Endodermal cell (in vitro differentiated cells): Measurements from ENCODE around the gene PLCXD3. TPM values are rescaled to one million over a fixed set of nuclear protein-coding genes. Genes with fewer than 3 reads are reported as not detected.

Source experiments
- DNase-seq: peaks from one replicate; pipeline ENCODE4 v3.0.0-alpha.2; 2017
- H3K27ac ChIP-seq: 2 replicates; pipeline ENCODE4 v1.5.1; 2013; ENCODE audit warnings: mild to moderate bottlenecking, low read depth, low read length, moderate library complexity
- H3K27me3 ChIP-seq: 2 replicates; pipeline ENCODE4 v1.6.1; 2013; ENCODE audit warnings: mild to moderate bottlenecking, low read length, moderate library complexity; ENCODE audit not compliant: insufficient read depth, control insufficient read depth, poor library complexity, severe bottlenecking
- H3K36me3 ChIP-seq: 2 replicates; pipeline ENCODE4 v1.7.0; 2013; ENCODE audit warnings: mild to moderate bottlenecking, low read length, moderate library complexity; ENCODE audit not compliant: control insufficient read depth, insufficient read depth
- H3K4me1 ChIP-seq: one replicate; pipeline ENCODE4 v1.7.0; 2013; ENCODE audit warnings: low read length; ENCODE audit not compliant: control insufficient read depth, insufficient read depth
- H3K4me3 ChIP-seq: 2 replicates; pipeline ENCODE4 v1.5.1; 2013; ENCODE audit warnings: mild to moderate bottlenecking, low read length, moderate library complexity
- H3K9ac ChIP-seq: 2 replicates; pipeline ENCODE4 v1.6.1; 2013; ENCODE audit warnings: mild to moderate bottlenecking, low read length, moderate library complexity; ENCODE audit not compliant: poor library complexity, severe bottlenecking; ENCODE audit errors: extremely low read depth
- H3K9me3 ChIP-seq: 2 replicates; pipeline ENCODE4 v1.6.1; 2013; ENCODE audit warnings: mild to moderate bottlenecking, low read length, moderate library complexity; ENCODE audit not compliant: control insufficient read depth
- H3K27ac Mint-ChIP-seq: 2 replicates; pipeline ENCODE4 v1.8.0; 2020; ENCODE audit warnings: mixed read lengths
- H3K27me3 Mint-ChIP-seq: 2 replicates; pipeline ENCODE4 v1.8.0; 2021; ENCODE audit warnings: mild to moderate bottlenecking, mixed read lengths; ENCODE audit not compliant: insufficient read depth
- H3K36me3 Mint-ChIP-seq: 2 replicates; pipeline ENCODE4 v1.8.0; 2020; ENCODE audit warnings: low read depth, mixed read lengths
- H3K4me1 Mint-ChIP-seq: 2 replicates; pipeline ENCODE4 v1.8.0; 2020; ENCODE audit warnings: mixed read lengths
- H3K4me3 Mint-ChIP-seq: 2 replicates; pipeline ENCODE4 v1.8.0; 2020; ENCODE audit warnings: mild to moderate bottlenecking, moderate library complexity, mixed read lengths
- H3K9me3 Mint-ChIP-seq: 2 replicates; pipeline ENCODE4 v1.8.0; 2020; ENCODE audit warnings: mild to moderate bottlenecking, mixed read lengths
- WGBS, 2 experiments: methylation state at CpG; one replicate each; pipeline versions ENCODE4 v1.1.5 to v1.1.7; 2013; ENCODE audit warnings: missing lambda C conversion rate in 2 of 2, mixed read lengths in 1 of 2; ENCODE audit not compliant: insufficient coverage in 1 of 2, insufficient read length in 1 of 2; 5-methylcytosine and 5-hydroxymethylcytosine counted together
- total RNA-seq, 2 donors: library from RNA; stranded (reverse); fragmentation: NEBNext Ultra II Directional in 1 of 2; extraction: Animal tissue kit (Norgen Biotek cat#: 25700) in 1 of 2; gene quantifications; 2 replicates in 1 of 2; 3 replicates in 1 of 2; pipeline ENCODE4 v1.2.1, GENCODE V29; 2021
- TF ChIP-seq, protein P1 (sequence below): fragments of 200-600 bp; sonication (generic); conservative IDR thresholded peaks from 2 replicates; pipeline ENCODE4 v1.5.0; 2021; ENCODE audit warnings: antibody characterized with exemption, mild to moderate bottlenecking

Gene PLCXD3
- total RNA-seq, 2 donors from 2014 or later, result 41.8 to 43.3 TPM

DNA sequence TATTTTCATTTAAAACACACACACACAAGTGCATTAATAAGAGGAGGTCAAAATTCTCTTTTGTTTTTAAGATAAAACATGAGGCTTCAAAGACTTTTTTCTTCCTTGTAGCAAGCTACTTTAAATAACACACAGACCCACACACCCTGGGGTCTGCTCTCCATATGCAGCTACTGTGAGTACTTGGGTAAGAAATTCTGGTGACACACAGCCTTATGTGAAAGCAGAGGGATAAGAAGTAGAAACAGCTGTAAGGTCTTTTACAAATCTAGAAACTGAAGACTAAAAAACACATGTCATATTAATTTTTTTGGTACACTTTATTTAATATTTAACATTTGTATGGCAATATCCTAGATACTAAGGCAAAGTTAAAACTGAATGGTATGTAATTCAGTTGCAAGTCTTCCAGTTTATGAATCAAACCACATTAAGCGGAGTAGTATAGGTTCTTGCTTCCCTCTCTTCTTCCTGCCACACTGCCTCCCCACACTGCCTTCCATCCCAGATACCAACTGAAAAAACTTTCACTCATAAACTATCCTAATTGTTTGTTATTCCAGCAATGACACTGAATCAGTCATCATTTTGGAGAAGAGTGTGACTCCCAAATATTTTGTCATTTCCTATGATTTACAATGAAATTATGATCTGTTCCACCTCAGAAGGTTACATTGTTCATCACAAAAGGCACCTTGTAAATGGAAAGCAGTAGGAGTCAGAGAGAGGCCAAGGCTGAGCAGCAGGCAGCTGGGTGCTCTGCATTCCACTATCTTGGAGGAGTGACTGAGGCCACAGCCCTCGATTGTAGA lies 92.0 kb downstream of the PLCXD3 start:
- H3K27me3 Mint-ChIP-seq, result no peaks in the 10 kb centered on the region
- no peaks in the 10 kb centered on the region for H3K36me3 ChIP-seq
- no peaks in the 10 kb centered on the region for H3K9me3 ChIP-seq
- no peak overlapping the region for H3K4me3 Mint-ChIP-seq
- 80 to 83% methylated on average over 1 to 2 of the region's 2 CpGs for WGBS, 2 experiments
- no peaks in the 10 kb centered on the region for H3K9me3 Mint-ChIP-seq
- TF ChIP-seq, protein P1, sequence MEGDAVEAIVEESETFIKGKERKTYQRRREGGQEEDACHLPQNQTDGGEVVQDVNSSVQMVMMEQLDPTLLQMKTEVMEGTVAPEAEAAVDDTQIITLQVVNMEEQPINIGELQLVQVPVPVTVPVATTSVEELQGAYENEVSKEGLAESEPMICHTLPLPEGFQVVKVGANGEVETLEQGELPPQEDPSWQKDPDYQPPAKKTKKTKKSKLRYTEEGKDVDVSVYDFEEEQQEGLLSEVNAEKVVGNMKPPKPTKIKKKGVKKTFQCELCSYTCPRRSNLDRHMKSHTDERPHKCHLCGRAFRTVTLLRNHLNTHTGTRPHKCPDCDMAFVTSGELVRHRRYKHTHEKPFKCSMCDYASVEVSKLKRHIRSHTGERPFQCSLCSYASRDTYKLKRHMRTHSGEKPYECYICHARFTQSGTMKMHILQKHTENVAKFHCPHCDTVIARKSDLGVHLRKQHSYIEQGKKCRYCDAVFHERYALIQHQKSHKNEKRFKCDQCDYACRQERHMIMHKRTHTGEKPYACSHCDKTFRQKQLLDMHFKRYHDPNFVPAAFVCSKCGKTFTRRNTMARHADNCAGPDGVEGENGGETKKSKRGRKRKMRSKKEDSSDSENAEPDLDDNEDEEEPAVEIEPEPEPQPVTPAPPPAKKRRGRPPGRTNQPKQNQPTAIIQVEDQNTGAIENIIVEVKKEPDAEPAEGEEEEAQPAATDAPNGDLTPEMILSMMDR, result no peak
- H3K4me3 ChIP-seq, result no peak overlapping the region
- peaks cover 28% of the 10 kb centered on the region for H3K36me3 Mint-ChIP-seq
- H3K27me3 ChIP-seq, result no peaks in the 10 kb centered on the region
- H3K27ac Mint-ChIP-seq, result peak overlapping the region; percentile 49
- peak; percentile 61 for DNase-seq
- no peak overlapping the region for H3K27ac ChIP-seq
- peaks cover 3% of the 10 kb centered on the region for H3K4me1 ChIP-seq
- H3K9ac ChIP-seq, result no peak overlapping the region
- peaks cover 31% of the 10 kb centered on the region for H3K4me1 Mint-ChIP-seq

DNA sequence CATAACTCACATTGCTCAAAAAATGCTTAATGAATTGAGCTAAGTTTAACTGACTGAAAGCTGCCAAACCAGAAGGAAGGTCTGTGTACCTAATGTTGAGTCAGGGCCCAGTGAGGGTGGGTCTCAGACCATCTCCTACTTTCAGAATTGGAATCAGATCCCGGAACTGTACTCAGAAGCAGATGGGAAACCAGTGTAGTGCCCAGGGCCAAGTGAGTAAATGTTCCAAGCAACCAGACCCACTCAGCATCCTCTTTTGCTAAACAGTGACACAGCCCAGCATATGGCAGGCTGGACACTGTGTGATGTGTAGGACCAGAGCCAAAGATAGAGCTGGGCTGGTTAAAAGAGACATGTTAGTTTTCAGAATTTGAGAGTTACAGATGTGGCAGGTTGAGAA lies 94.1 kb downstream of the PLCXD3 start:
- no peaks in the 10 kb centered on the region for H3K27me3 ChIP-seq
- WGBS, 2 experiments, result 88% methylated on average over 1 of the region's 1 CpG; no CpG with 5 or more reads in 1 of the 2 experiments
- Mint-ChIP-seq H3K9me3 (no peaks in the 10 kb centered on the region), H3K4me1 (peaks cover 45% of the 10 kb centered on the region), H3K27ac (no peak overlapping the region), H3K27me3 (no peaks in the 10 kb centered on the region), H3K4me3 (no peak overlapping the region), H3K36me3 (peaks cover 20% of the 10 kb centered on the region)
- no peaks in the 10 kb centered on the region for H3K9me3 ChIP-seq
- TF ChIP-seq, protein P1, result no peak
- peaks cover 10% of the 10 kb centered on the region for H3K4me1 ChIP-seq
- H3K36me3 ChIP-seq, result no peaks in the 10 kb centered on the region
- no peak overlapping the region for H3K4me3 ChIP-seq
- H3K27ac ChIP-seq, result no peak overlapping the region
- no peak for DNase-seq
- no peak overlapping the region for H3K9ac ChIP-seq

DNA sequence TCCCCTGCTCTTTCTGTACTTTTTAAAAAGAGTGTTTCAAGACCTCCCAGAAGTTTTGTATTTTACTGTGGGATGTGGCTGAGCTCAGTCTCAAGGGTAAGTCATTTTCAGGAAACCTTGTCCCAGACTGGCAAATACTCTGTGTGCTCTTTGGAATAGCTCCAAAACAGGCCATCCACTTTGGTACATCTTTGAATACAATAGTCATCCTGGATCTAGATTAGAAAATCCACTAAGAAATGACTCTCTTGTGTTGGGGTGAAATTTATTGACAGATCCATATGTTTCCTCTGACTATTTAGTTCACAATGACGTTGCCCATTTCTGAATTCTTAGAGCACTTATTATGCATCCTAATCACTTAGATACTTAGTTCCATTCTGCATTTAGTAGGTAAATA lies 95.2 kb downstream of the PLCXD3 start:
- Histone ChIP-seq H3K27me3 (no peaks in the 10 kb centered on the region), H3K9me3 (no peaks in the 10 kb centered on the region), H3K27ac (no peak overlapping the region), H3K4me1 (peaks cover 10% of the 10 kb centered on the region), H3K36me3 (no peaks in the 10 kb centered on the region), H3K4me3 (no peak overlapping the region), H3K9ac (no peak overlapping the region)
- Mint-ChIP-seq H3K27me3 (no peaks in the 10 kb centered on the region), H3K4me3 (no peak overlapping the region), H3K4me1 (peaks cover 50% of the 10 kb centered on the region), H3K36me3 (peaks cover 17% of the 10 kb centered on the region), H3K27ac (no peak overlapping the region), H3K9me3 (no peaks in the 10 kb centered on the region)
- 33% methylated on average over 1 of the region's 1 CpG; no CpG with 5 or more reads in 1 of the 2 experiments for WGBS, 2 experiments
- TF ChIP-seq, protein P1, result no peak
- DNase-seq, result no peak
